Cortex of kidney (tissue), 1 donor: ENCODE measurements around the gene TMEM132D.

Source experiments
- DNase-seq: peaks from one replicate; lab custom pipeline; 2025; lab: John Stamatoyannopoulos, UW

Gene TMEM132D

GRCh38 chr12:129101404-129101803 is 802.4 kb downstream of the TMEM132D start:
- DNase-seq, result no peak

GRCh38 chr12:129097451-129097850 is 806.4 kb downstream of the TMEM132D start:
- no peak for DNase-seq

DNA sequence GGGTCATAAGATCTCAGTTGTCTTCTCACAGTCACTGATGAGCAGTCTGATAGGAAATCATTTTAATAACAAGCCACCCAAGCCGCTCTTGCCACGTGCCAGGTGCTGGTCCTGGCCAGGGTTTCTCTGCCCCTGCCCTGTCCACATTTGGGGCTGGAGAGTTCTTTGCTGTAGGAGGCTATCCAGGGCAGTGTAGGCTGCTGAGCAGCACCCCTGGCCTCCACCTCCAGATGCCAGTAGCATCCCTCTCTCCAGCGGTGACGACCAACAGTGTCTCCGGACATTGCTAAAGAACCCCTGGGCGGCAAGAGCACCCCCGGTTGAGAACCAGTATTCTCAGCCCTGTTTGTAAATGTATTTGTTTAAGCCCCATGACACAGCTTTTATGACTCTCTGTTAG is 806.9 kb downstream of the TMEM132D start:
- no peak for DNase-seq

- DNase-seq, result no peak
Observed at GRCh38 chr12:129096184-129096583, 807.6 kb downstream of the TMEM132D start.

DNA sequence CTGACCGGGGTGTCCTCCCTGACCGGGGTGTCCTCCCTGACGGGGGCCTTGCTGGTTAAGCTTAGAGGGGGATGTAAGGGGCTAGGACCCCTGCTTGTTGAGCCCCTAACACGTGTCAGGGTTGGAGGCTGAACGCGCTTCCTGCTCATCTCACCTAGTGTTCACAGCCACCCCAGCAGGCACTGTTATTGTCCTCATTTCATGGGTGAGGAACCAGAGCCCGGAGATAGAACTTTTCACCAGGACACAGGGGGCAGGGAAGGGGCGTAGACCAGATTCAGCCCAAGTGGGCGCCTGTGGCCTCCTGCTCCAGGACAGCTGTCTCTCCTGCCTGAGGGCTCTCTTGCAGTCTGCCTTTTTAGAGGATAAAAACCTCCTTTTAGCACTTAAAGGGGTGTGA is 814.2 kb downstream of the TMEM132D start:
- DNase-seq, result no peak

- DNase-seq, result no peak
Observed at GRCh38 chr12:129084875-129085826, 818.7 kb downstream of the TMEM132D start.

DNA sequence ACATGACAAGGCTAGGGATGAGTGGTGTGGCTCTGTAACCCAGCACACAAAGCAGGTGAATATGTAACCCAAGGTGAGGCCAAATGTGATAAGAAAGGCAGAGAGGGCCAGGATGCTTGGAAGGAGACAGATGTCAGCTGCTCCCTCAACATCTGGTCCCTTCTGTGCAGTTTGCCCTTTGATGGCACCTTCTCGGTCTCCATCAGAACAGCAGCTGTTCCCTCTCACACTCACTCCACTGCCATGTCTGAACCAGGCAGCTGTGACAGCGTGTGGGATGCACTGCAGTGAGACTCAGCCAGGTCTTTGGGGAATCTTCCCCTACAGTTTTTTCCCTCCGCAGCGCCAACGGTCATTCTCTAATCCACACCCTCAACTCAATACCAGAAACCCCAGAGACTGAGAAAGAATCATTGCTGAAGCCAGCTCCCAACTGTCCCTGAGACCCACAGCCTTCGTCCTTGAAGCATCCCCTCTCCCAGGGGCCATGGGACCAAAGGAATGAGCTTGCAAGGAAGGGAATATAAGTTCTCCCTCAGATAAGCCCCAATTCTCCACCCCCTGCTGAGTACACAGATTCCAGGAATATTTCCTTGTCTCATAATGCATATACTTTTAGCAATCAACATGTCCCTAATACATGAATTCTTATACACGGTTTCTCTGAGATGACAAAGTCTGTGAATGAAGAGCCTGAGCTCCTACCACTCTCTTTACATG is 820.5 kb downstream of the TMEM132D start:
- DNase-seq, result no peak

GRCh38 chr12:129082441-129082840 is 821.4 kb downstream of the TMEM132D start:
- DNase-seq, result no peak

DNA sequence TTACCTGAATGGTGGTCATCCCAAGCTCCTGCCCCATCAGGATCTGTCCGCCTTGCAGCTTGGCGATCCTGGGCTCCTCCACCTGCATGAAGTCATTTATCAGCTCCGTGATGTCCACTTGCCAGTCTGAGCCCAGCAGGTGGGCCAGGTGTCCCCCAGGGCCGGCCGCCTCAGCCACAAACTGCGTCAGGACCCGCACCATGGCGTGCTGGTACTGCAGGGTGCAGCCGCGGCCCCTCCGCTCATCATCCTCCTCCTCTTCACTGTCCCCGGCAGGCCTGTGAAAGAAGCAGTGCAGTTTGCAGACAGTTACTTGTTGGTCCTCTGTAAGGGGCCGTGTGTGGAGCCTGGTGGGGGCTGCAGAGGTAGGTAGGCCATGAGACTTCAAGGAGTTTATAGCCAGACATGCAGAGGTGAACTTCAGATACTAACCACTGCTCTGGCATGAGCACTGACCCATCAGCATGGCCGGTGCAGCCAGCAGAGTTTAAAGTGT is 822.0 kb downstream of the TMEM132D start:
- DNase-seq, result no peak

GRCh38 chr12:129080821-129081220 is 823.0 kb downstream of the TMEM132D start:
- no peak for DNase-seq

DNA sequence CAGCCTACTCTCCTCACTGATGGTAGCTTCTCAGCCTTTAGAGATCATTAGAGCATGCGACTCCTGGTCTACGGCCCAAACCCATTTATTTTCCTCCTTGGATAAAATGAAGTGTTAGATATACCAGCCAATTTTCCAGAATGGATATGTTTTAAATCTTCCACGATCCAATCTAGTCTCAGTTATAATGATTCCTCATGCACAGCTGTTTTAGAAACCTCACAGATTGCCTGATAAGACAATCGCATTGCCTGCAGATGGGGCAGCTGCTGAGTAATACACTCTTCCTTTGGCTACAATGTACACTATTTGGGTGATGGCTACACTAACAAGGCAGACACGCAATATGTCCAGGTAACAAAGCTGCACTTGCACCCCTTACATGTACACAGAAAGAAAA is 823.4 kb downstream of the TMEM132D start:
- DNase-seq, result no peak

- no peak for DNase-seq
Observed at GRCh38 chr12:129079719-129080118, 824.1 kb downstream of the TMEM132D start.

GRCh38 chr12:129076441-129077320 is 827.1 kb downstream of the TMEM132D start:
- no peak for DNase-seq

DNA sequence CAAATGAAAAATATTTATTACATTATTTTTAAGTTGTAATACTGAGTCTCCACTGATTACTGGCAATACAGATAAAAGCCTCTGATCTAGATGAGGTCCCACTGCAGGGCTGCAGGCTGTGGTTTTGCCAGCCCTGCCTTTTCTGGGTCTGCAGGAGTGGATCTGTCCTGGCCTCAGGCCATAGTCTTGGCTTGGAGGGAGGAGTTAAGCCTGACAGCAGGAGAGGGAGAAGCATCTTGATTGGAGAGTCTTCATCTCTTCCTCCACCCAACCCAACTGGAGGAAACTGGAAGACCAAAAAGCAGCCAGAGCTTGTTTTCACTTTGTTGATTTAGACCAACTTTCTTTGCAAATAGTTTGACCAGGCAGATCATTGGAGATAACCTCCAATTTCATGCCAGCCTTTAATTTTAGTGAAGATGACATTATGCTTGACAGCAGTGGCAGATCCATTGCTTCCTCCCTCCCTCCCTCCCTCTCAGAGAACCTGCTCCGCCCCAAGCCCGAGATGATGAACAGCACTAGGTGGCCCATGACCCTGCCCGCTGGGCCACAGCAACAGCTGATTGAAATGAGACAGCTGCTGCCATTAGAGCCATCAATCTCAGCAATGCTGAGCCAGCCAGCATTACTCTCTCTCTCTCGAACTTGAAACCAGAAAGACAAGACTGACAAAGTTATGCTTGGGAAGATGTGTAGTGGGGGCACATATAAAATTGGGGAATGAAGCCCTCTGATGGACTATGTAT is 828.2 kb downstream of the TMEM132D start:
- no peak for DNase-seq

DNA sequence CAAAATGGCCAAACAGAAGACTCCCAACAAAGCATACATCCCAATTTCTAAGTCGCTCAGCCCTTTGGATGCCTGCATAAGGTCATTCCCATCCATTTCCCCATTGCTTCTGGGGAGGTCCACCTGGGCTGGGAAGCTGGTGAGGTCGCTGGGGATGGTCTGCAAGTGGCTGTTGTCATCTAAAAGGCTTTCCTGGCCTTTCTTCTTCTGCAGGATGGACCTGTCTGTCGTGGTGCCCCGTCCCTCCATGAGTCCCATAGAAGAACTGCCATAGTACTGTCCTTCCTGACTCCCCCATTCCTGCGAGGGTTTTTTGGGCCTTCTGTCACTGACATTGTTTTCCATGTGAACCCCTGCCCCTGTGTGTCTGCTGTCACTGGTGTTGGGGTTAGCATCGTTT is 829.4 kb downstream of the TMEM132D start:
- DNase-seq, result no peak

DNA sequence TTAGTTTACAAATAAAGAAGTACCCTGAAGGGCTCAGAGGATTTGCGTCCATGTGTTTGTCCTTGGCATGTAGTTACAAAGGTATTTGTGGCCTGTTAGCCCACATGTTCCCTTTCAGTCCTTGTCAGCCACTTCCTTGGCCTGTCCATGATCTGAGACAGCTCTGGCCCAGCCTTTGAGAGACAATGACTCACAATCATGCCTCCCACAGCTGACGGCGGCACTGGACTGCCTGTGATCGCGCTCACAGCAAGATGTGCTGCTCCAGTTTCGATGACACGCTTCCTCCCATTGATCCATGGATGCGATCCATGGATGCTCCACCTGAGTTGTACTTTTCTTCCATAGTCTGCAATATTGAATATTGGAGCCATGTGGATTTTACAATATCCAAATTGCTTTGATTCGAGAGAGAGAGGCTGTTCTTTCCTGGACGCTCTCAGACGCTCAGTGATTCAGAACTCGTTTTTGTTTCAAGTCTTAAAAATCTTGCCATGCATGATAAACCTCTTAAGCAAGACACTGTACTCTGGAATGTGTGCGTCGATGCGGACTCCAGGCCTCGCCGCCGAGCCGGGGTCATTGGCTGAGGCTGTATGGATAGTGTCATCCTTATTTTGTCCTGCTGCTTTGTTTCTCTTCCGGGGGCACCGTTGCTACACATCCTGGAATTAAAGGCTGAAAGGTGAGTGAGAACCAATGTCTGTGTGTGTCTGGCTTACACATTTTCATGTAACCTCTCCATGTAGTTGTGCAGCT is 830.5 kb downstream of the TMEM132D start:
- DNase-seq, result no peak

DNA sequence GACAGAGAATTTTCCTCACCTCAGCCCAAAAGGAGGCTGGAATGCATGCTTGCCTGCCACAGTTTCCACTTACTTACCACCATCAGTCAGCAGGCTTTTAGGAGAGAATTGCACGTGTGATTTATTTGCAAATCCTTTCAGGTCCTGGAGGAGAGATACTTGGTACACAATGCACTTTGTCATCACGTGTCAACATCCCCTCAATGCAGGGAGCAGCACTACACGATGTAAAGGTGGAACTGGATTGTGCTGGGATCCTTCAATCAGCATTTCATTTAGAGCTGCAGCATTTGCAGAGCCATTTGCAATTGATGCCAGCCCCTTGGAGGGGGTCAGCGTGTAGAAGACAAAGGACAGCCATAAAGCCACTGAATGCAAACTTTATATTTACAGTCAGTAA is 832.5 kb downstream of the TMEM132D start:
- DNase-seq, result no peak

DNA sequence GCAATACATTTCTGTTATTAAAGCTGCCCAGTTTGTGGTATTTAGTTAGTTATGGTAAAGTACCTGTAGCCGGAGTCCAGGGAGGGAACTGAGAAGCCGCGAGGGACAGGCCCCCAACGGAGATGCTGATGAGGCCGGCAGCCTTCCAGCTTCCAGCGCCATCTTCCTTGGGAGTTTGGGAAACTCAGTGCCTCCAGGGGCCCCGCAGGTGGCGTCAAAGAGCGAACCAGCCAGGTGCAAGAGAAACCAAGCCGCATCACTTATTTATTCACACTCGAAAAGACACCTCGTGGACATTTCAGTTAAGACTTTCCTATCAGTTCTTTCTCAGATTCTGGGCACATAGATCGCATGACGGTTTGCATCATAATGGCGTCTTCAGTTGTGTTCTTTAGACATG is 833.9 kb downstream of the TMEM132D start:
- DNase-seq, result no peak

DNA sequence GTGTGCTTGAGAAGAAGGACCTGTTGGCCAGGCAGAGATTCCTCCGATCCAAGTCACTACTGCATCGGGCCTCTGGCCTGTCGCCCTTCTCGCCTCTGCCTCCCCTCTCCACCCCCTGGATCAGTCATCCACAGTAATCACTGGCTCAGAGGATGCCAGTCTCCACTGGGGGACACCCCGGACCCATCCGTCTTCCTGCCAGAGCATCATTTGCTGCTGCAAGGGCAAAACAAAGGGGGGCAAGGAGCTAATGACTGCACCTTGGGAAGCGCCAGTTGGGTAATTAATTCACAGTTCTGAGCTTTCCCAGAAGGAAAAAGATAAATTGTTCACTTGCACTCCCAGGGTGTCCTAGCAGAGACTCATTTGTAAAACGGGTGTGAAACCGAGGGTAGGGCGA is 835.1 kb downstream of the TMEM132D start:
- no peak for DNase-seq

GRCh38 chr12:129067491-129067890 is 836.3 kb downstream of the TMEM132D start:
- DNase-seq, result no peak
